Subcutaneous adipose tissue (tissue), 4 donors: ENCODE measurements around the gene TRMT5. TPM values are rescaled to one million over a fixed set of nuclear protein-coding genes. Genes with fewer than 3 reads are reported as not detected.

ENCODE experiments used
- total RNA-seq, 4 donors: library from RNA; depleted of rRNA; stranded (reverse); fragments of >200 nt; gene quantifications; one replicate each; pipeline ENCODE4 v1.1.0, GENCODE V29; 2016
- TF ChIP-seq, protein P1 (sequence below): fragments of 450-650 bp; IDR thresholded peaks from one replicate; pipeline ENCODE4 v1.5.1; 2016; ENCODE audit warnings: low read depth, mild to moderate bottlenecking, control low read depth, antibody characterized with exemption, moderate library complexity

TRMT5 gene
- total RNA-seq, 4 donors from 2014 or later: 10.2 to 18.1 (median 13.0) TPM

DNA sequence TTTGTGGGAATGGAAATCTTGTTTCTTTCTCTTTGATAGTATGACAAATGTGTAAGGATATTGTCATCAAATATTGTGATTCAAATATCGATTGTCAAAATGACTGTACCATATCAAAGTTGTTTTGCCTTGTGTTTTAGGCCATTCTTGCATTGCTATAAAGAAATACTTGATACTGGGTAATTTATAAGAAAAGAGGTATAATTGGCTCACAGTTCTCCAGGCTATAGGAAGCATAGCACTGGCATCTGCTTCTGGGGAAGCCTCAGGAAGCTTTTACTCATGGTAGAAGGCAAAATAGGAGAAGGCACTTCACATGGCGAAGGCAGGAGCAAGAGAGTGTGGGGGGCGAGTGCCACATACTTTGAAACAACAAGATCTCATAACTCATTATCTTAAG is 7.8 kb downstream of the TRMT5 start:
- TF ChIP-seq, protein P1, sequence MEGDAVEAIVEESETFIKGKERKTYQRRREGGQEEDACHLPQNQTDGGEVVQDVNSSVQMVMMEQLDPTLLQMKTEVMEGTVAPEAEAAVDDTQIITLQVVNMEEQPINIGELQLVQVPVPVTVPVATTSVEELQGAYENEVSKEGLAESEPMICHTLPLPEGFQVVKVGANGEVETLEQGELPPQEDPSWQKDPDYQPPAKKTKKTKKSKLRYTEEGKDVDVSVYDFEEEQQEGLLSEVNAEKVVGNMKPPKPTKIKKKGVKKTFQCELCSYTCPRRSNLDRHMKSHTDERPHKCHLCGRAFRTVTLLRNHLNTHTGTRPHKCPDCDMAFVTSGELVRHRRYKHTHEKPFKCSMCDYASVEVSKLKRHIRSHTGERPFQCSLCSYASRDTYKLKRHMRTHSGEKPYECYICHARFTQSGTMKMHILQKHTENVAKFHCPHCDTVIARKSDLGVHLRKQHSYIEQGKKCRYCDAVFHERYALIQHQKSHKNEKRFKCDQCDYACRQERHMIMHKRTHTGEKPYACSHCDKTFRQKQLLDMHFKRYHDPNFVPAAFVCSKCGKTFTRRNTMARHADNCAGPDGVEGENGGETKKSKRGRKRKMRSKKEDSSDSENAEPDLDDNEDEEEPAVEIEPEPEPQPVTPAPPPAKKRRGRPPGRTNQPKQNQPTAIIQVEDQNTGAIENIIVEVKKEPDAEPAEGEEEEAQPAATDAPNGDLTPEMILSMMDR: no peak

DNA sequence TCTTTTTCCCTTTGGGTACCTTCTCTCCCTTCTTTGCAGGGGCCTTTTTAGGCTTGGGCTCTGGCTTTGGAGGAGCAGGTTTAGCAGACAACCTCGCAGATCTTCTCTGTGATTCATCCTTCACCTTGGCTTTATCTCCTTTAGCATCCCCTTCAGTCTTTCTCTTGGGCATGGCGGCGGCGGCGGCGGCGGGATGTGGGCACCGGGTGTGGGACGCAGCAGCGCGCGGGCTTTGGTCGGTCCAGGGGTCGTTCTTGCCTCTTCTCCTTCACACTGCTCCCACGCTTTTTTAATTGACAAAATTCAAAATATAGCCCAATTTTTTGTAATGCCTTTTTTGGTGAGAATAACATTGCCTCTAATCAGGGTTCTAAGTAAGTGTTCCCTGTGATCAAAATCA is 8.6 kb downstream of the TRMT5 start:
- TF ChIP-seq, protein P1: no peak

DNA sequence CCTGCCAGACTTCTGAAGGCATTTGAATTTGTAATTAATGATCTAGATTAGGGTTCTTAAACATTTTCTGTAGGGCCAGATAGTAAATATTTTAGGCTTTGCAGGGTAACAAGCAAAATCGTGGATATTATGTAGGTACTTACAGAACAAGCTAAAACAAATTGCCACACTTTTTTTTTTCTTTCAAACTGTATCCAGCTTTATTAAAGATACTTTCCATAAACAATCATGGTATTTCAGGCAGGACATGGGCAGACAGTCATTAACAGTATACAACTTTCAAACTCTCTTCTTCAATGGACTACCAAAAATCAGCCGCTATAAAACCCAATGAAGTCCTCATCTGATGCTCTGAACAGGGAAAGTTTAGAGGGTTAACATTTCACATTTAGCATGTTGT is 9.6 kb downstream of the TRMT5 start:
- TF ChIP-seq, protein P1: no peak

DNA sequence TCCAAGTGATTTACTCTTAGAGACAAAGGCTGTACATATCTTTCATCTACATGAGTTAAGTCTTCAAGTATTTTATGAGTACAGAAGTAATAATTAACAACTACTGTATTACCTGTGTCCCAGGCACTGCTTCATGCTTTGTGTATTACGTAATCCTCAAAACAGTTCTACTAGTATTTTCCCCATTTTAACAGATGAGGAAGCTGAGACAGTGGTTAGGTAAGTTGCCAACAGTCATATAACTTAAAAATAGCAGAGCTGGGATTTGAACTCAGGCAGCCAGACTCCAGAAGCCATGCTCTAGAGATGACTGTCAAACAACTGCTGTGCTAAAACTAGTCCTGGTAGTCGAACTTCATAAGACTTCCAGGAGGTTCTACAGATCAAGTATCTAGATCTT is 10.7 kb downstream of the TRMT5 start:
- TF ChIP-seq, protein P1: no peak

DNA sequence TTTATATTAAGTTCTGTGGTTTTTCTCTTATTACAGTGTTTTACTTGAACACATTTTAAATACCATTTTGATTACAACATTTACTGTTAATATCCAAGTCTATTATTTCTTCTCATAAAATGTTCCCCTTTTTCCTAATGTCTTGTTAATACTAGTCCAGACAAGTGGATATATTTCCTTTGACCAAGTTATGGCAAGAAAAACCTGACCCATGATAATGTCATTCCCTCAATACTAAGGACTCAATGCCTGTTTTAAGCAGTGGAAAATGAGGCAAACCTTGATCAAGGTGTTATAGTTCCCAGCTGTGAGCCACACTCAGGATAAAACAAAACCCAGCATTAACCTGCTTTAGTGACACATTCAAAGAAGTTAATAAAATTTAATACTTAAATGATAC is 12.2 kb downstream of the TRMT5 start:
- TF ChIP-seq, protein P1: no peak

DNA sequence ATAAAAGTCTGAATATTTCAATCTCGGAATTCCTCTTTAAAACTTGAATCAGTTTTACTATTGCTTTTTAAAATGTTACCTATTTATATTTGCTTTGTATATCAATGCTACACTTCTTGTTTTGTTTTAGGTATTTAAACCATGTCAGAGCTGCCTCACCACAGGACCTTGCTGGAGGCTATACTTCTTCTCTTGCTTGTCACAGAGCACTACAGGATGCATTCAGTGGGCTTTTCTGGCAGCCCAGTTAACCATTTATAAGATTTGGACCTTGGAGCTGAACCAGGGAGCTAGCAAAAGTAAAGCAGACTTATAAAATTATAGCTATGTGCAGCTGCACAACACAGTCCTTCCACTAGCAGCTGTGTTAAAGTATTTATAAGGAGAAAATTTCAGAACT is 12.8 kb downstream of the TRMT5 start:
- TF ChIP-seq, protein P1: no peak

DNA sequence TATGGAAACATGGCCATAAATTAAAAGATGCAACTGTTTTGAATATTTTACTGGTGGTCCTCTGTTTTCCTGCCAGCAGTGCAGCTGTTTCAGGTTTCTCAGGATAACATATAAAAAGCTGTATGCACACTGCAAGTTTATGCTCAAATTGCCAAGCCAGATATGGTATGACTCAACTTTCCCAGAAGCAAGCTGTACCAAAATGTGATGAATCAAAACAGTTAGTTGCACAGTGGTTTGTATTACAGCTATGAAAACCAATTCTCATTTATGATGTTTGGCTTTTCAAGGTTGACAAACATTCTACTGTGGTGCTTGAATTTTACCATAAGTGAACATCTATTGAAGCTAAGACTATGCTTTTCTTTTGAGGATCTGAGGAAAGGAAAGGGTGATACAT is 15.5 kb downstream of the TRMT5 start:
- TF ChIP-seq, protein P1: no peak

DNA sequence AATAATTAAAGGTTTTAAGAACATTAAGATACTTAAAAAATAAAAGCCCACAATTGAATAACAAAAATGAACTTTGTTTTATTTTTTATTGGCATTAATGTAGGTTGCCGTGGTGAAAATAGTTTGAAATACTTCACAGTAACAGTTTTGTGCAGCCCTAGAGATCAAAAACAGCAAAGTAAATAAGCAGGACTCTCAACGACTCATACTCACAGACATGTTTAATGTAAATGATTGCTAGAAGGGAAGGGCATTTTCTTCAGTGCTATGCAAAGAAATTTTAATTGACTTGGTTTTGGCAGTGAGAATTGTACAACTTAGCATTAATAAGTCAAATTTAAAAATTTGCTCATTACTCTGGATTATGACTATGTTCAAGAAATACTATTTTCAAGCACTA is 16.0 kb downstream of the TRMT5 start:
- TF ChIP-seq, protein P1: no peak
